ENCODE results near the gene NRF1.
A peak's percentile ranks its signal among the peaks of the same experiment; 100 is the strongest.

The NRF1 gene

GRCh38 chr7:129609666-129610065 lies 1.9 kb upstream of the NRF1 start:
- no peak overlapping the region for H3K4me3 ChIP-seq (ENCODE audit: low read depth, low read length)
- DNase-seq (ENCODE audit: low read depth): no peak
- no peak for TF ChIP-seq CTCF (IDR thresholded peaks at IDR 0.05; ENCODE audit: low read depth, low read length, missing control alignments)

- no peak for DNase-seq (ENCODE audit: low read depth)
- TF ChIP-seq CTCF (IDR thresholded peaks at IDR 0.05; ENCODE audit: low read depth, low read length, missing control alignments): no peak
- H3K4me3 ChIP-seq (ENCODE audit: low read depth, low read length): peak overlapping the region; percentile 85
Measured at GRCh38 chr7:129610709-129611245, 743 bp upstream of the NRF1 start.

- H3K4me3 ChIP-seq (ENCODE audit: low read depth, low read length): peak overlapping the region; percentile 85
- peak; percentile 68 for TF ChIP-seq CTCF (IDR thresholded peaks at IDR 0.05; ENCODE audit: low read depth, low read length, missing control alignments)
- no peak for DNase-seq (ENCODE audit: low read depth)
Measured at GRCh38 chr7:129612112-129613015, 844 bp downstream of the NRF1 start.

GRCh38 chr7:129613016-129613337 lies 1.5 kb downstream of the NRF1 start:
- DNase-seq (ENCODE audit: low read depth): no peak
- no peak for TF ChIP-seq CTCF (IDR thresholded peaks at IDR 0.05; ENCODE audit: low read depth, low read length, missing control alignments)
- H3K4me3 ChIP-seq (ENCODE audit: low read depth, low read length): peak overlapping the region; percentile 85

GRCh38 chr7:129615018-129615417 lies 3.5 kb downstream of the NRF1 start:
- DNase-seq (ENCODE audit: low read depth): peak; percentile 55
- no peak overlapping the region; the same call in 1 of the 2 replicates for H3K4me3 ChIP-seq (ENCODE audit: low read depth, low read length)
- TF ChIP-seq CTCF (IDR thresholded peaks at IDR 0.05; ENCODE audit: low read depth, low read length, missing control alignments): no peak

- H3K4me3 ChIP-seq (ENCODE audit: low read depth, low read length): no peak overlapping the region
- DNase-seq (ENCODE audit: low read depth): no peak
- no peak for TF ChIP-seq CTCF (IDR thresholded peaks at IDR 0.05; ENCODE audit: low read depth, low read length, missing control alignments)
Measured at GRCh38 chr7:129616530-129616929, 5.0 kb downstream of the NRF1 start.

All from GM12864 (cell line).